NCI-H2196 treated with DMSO at 0.1 percent for 48 hours (cell line): Measurements from ENCODE around the gene BABAM2.
"Not testable (repeated sequence)": the region's sequence is repeated elsewhere in the genome, so short reads cannot be mapped to it uniquely, and the experiment has no call there.

Experiments used
- DNase-seq: peaks from one replicate; lab custom pipeline; 2025; ENCODE audit not compliant: unreplicated experiment; lab: John Stamatoyannopoulos, UW

The BABAM2 gene

GRCh38 chr2:27972311-27972710 lies 81.8 kb downstream of the BABAM2 start:
- no peak for DNase-seq

- DNase-seq, result no peak
Measured at GRCh38 chr2:27973592-27973991, 83.1 kb downstream of the BABAM2 start.

- DNase-seq, result no peak
Measured at GRCh38 chr2:27976308-27976707, 85.8 kb downstream of the BABAM2 start.

- DNase-seq, result no peak
Measured at GRCh38 chr2:27977731-27978312, 87.3 kb downstream of the BABAM2 start.

GRCh38 chr2:27978761-27979160 lies 88.2 kb downstream of the BABAM2 start:
- not testable (repeated sequence) for DNase-seq

GRCh38 chr2:27980242-27980641 lies 89.7 kb downstream of the BABAM2 start:
- no peak for DNase-seq

GRCh38 chr2:27984153-27984552 lies 93.6 kb downstream of the BABAM2 start:
- no peak for DNase-seq

GRCh38 chr2:27988306-27988705 lies 97.8 kb downstream of the BABAM2 start:
- DNase-seq, result no peak

GRCh38 chr2:27988718-27989117 lies 98.2 kb downstream of the BABAM2 start:
- DNase-seq, result no peak

GRCh38 chr2:27989149-27989548 lies 98.6 kb downstream of the BABAM2 start:
- no peak for DNase-seq

- DNase-seq, result no peak
Measured at GRCh38 chr2:27990030-27990590, 99.6 kb downstream of the BABAM2 start.

- no peak for DNase-seq
Measured at GRCh38 chr2:27991146-27991545, 100.6 kb downstream of the BABAM2 start.

GRCh38 chr2:27992787-27993401 lies 102.4 kb downstream of the BABAM2 start:
- no peak for DNase-seq

- no peak for DNase-seq
Measured at GRCh38 chr2:27993402-27993787, 102.9 kb downstream of the BABAM2 start.

- no peak for DNase-seq
Measured at GRCh38 chr2:27993950-27994728, 103.6 kb downstream of the BABAM2 start.

- no peak for DNase-seq
Measured at GRCh38 chr2:27996156-27996922, 105.8 kb downstream of the BABAM2 start.

- no peak for DNase-seq
Measured at GRCh38 chr2:28000287-28000686, 109.8 kb downstream of the BABAM2 start.

GRCh38 chr2:28002181-28002580 lies 111.7 kb downstream of the BABAM2 start:
- no peak for DNase-seq

- DNase-seq, result no peak
Measured at GRCh38 chr2:28004086-28004485, 113.6 kb downstream of the BABAM2 start.

- DNase-seq, result no peak
Measured at GRCh38 chr2:28009732-28010131, 119.2 kb downstream of the BABAM2 start.

- DNase-seq, result no peak
Measured at GRCh38 chr2:28011322-28011737, 120.8 kb downstream of the BABAM2 start.
